Measurements from ENCODE around the gene SYNDIG1. TPM values are rescaled to one million over a fixed set of nuclear protein-coding genes. Genes with fewer than 3 reads are reported as not detected.

Gene SYNDIG1
- total RNA-seq, 1 donor from 2014 or later: 5.6 TPM

GRCh38 chr20:24588725-24589340 is 119.4 kb downstream of the SYNDIG1 start:
- TF ChIP-seq CTCF (IDR thresholded peaks at IDR 0.05): no peak
- Mint-ChIP-seq H3K9me3 (ENCODE audit: low read depth) (peaks cover 2% of the 10 kb centered on the region), H3K4me1 (ENCODE audit: low read depth) (no peaks in the 10 kb centered on the region), H3K27ac (ENCODE audit: unreplicated experiment) (no peak overlapping the region), H3K27me3 (ENCODE audit: low read depth) (no peaks in the 10 kb centered on the region), H3K4me3 (ENCODE audit: unreplicated experiment) (no peak overlapping the region), H3K36me3 (ENCODE audit: low read depth) (peaks cover 1% of the 10 kb centered on the region)
- no peak for DNase-seq (ENCODE audit: low spot score)

- no peak for DNase-seq (ENCODE audit: low spot score)
- H3K4me3 Mint-ChIP-seq (ENCODE audit: unreplicated experiment): no peak overlapping the region
- peaks cover 3% of the 10 kb centered on the region for H3K36me3 Mint-ChIP-seq (ENCODE audit: low read depth)
- H3K27ac Mint-ChIP-seq (ENCODE audit: unreplicated experiment): no peak overlapping the region
- TF ChIP-seq CTCF (IDR thresholded peaks at IDR 0.05): no peak
- H3K9me3 Mint-ChIP-seq (ENCODE audit: low read depth): peaks cover 7% of the 10 kb centered on the region
- no peaks in the 10 kb centered on the region for H3K27me3 Mint-ChIP-seq (ENCODE audit: low read depth)
- no peaks in the 10 kb centered on the region for H3K4me1 Mint-ChIP-seq (ENCODE audit: low read depth)
These were observed 120.0 kb downstream of the SYNDIG1 start for GRCh38 chr20:24589381-24589780.

GRCh38 chr20:24589815-24590177 is 120.4 kb downstream of the SYNDIG1 start:
- peaks cover 11% of the 10 kb centered on the region for H3K9me3 Mint-ChIP-seq (ENCODE audit: low read depth)
- TF ChIP-seq CTCF (IDR thresholded peaks at IDR 0.05): no peak
- H3K27ac Mint-ChIP-seq (ENCODE audit: unreplicated experiment): no peak overlapping the region
- H3K4me3 Mint-ChIP-seq (ENCODE audit: unreplicated experiment): no peak overlapping the region
- H3K4me1 Mint-ChIP-seq (ENCODE audit: low read depth): no peaks in the 10 kb centered on the region
- peaks cover 3% of the 10 kb centered on the region for H3K36me3 Mint-ChIP-seq (ENCODE audit: low read depth)
- no peaks in the 10 kb centered on the region for H3K27me3 Mint-ChIP-seq (ENCODE audit: low read depth)
- DNase-seq (ENCODE audit: low spot score): no peak

GRCh38 chr20:24590178-24590982 is 121.0 kb downstream of the SYNDIG1 start:
- no peaks in the 10 kb centered on the region for H3K4me1 Mint-ChIP-seq (ENCODE audit: low read depth)

More at GRCh38 chr20:24590178-24590982, 121.0 kb downstream of the SYNDIG1 start:
- TF ChIP-seq CTCF (IDR thresholded peaks at IDR 0.05): no peak
- Mint-ChIP-seq H3K27ac (ENCODE audit: unreplicated experiment) (no peak overlapping the region), H3K9me3 (ENCODE audit: low read depth) (peaks cover 11% of the 10 kb centered on the region), H3K27me3 (ENCODE audit: low read depth) (no peaks in the 10 kb centered on the region), H3K4me3 (ENCODE audit: unreplicated experiment) (no peak overlapping the region), H3K36me3 (ENCODE audit: low read depth) (peaks cover 3% of the 10 kb centered on the region)
- DNase-seq (ENCODE audit: low spot score): no peak
